ENCODE results near the gene KRT9.

GRCh38 chr17:41518031-41518430 is 53.8 kb downstream of the KRT9 start:
- TF ChIP-seq CTCF (IDR thresholded peaks at IDR 0.05) (no peak), POLR2A (IDR thresholded peaks at IDR 0.05) (no peak)

Data from uterus (tissue), 2 donors.